Measurements from ENCODE around the gene ATP8B4.

DNA sequence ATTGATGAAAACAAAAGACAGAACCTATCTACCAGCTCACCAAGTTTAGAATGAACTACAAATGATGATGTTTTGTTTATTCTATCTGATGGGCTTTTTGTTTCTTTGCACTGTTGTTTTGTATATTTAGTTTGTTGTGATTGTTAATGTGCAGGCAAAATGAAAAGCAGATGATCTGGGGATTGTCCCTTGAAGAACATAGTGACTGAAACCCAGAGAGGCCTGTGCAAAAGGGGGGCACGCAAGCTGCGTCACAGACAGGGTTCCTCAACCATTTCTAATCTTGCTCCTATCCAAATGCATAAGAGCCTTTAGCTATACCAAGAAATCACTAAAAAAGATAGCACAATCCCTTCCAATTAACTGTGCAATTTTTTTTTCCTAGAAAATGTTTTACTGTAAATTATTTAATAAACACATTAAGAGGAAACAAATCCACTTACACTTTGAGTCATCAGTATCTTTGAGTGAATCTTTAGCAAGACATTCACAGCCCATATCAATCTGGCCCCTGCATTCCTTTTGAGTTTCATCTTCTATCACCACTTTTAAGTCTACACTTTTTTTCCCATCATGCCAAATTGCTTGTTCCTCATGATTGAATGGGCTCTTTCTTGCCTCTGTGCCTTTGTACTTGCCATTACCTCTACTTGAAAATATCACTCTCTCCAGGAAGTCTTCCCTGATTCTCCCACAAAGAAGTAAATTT, 220.3 kb downstream of the ATP8B4 start:
- TF ChIP-seq, protein P1, sequence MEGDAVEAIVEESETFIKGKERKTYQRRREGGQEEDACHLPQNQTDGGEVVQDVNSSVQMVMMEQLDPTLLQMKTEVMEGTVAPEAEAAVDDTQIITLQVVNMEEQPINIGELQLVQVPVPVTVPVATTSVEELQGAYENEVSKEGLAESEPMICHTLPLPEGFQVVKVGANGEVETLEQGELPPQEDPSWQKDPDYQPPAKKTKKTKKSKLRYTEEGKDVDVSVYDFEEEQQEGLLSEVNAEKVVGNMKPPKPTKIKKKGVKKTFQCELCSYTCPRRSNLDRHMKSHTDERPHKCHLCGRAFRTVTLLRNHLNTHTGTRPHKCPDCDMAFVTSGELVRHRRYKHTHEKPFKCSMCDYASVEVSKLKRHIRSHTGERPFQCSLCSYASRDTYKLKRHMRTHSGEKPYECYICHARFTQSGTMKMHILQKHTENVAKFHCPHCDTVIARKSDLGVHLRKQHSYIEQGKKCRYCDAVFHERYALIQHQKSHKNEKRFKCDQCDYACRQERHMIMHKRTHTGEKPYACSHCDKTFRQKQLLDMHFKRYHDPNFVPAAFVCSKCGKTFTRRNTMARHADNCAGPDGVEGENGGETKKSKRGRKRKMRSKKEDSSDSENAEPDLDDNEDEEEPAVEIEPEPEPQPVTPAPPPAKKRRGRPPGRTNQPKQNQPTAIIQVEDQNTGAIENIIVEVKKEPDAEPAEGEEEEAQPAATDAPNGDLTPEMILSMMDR (IDR thresholded peaks at IDR 0.05), result no peak
- no peak for TF ChIP-seq POLR2A (IDR thresholded peaks at IDR 0.05; ENCODE audit: low read depth)
- no peak for TF ChIP-seq POLR2AphosphoS5 (IDR thresholded peaks at IDR 0.05)

Data from esophagus muscularis mucosa (tissue), 3 donors.